K562 (cell line): Measurements from ENCODE around the gene TEAD3. TPM values are rescaled to one million over a fixed set of nuclear protein-coding genes. Genes with fewer than 3 reads are reported as not detected.

Experiments
- BCL6 ChIP-seq: fragments of 250-450 bp; sonication (Bioruptor Pico); IDR thresholded peaks from 2 replicates; pipeline ENCODE4 v1.4.0; 2020
- CTCF ChIP-seq, 3 experiments: IDR thresholded peaks in 2 of 3; conservative IDR thresholded peaks in 1 of 3; 2 replicates each; pipeline ENCODE4 v1.5.1; 2011 to 2012; ENCODE audit warnings: low read length in 3 of 3, mild to moderate bottlenecking in 3 of 3, control low read depth in 2 of 3, improper control_type of control experiment in 1 of 3, inconsistent platforms in 1 of 3, low read depth in 1 of 3, mixed read lengths in 1 of 3, moderate library complexity in 1 of 3; ENCODE audit not compliant: insufficient read depth in 2 of 3
- E2F6 ChIP-seq, 2 experiments: IDR thresholded peaks; 2 replicates each; pipeline ENCODE4 v1.6.1; 2011; ENCODE audit warnings: borderline replicate concordance in 1 of 2, control low read depth in 1 of 2, low read depth in 1 of 2, low read length in 1 of 2, mild to moderate bottlenecking in 1 of 2, mixed read lengths in 1 of 2, moderate library complexity in 1 of 2; ENCODE audit not compliant: insufficient read depth in 1 of 2, insufficient read length in 1 of 2, poor library complexity in 1 of 2, severe bottlenecking in 1 of 2; ENCODE audit errors: extremely low read depth in 1 of 2
- FOXM1 ChIP-seq, 2 experiments: fragments of 450-650 bp in 1 of 2; sonication (generic) in 1 of 2; formaldehyde crosslinking in 1 of 2; IDR thresholded peaks; 2 replicates each; pipeline versions ENCODE4 v1.6.1 to v1.9.0; 2017 to 2022; ENCODE audit warnings: low read depth in 2 of 2, mild to moderate bottlenecking in 2 of 2, missing genetic modification reagents in 1 of 2, moderate library complexity in 1 of 2
- HMGN3 ChIP-seq: IDR thresholded peaks from 2 replicates; pipeline ENCODE4 v1.6.1; 2011; ENCODE audit warnings: borderline replicate concordance, low read depth, mild to moderate bottlenecking, mixed read lengths, low read length; ENCODE audit not compliant: insufficient read length; ENCODE audit errors: extremely low read depth
- NFIX ChIP-seq: fragments of 250-450 bp; sonication (Bioruptor Pico); IDR thresholded peaks from 2 replicates; pipeline ENCODE4 v1.4.0; 2020; ENCODE audit warnings: low read depth, mild to moderate bottlenecking, moderate library complexity
- PRDM10 ChIP-seq: fragments of 450-650 bp; IDR thresholded peaks from 2 replicates; pipeline ENCODE4 v1.6.1; 2018; ENCODE audit not compliant: partially characterized antibody
- SOX6 ChIP-seq: fragments of 450-650 bp; IDR thresholded peaks from 2 replicates; pipeline ENCODE4 v1.6.1; 2014; ENCODE audit warnings: mild to moderate bottlenecking
- ZBTB7A ChIP-seq: IDR thresholded peaks from 2 replicates; pipeline ENCODE4 v1.6.1; 2011; ENCODE audit warnings: low read depth, mild to moderate bottlenecking, low read length, moderate library complexity, borderline replicate concordance; ENCODE audit not compliant: control insufficient read depth
- ZMIZ1 ChIP-seq, 2 experiments: fragments of 150-350 bp in 1 of 2; IDR thresholded peaks; 2 replicates each; pipeline ENCODE4 v1.6.1; 2012 to 2016; ENCODE audit warnings: low read depth in 2 of 2, low read length in 2 of 2, mild to moderate bottlenecking in 1 of 2, moderate library complexity in 1 of 2
- ZNF436 ChIP-seq: fragments of 250-450, 450-650 bp; sonication (Bioruptor Pico); formaldehyde crosslinking; IDR thresholded peaks from 2 replicates; pipeline ENCODE4 v1.7.0; 2020; ENCODE audit warnings: mild to moderate bottlenecking
- ZNF655 ChIP-seq: fragments of 250-450 bp; sonication (Bioruptor Pico); IDR thresholded peaks from 2 replicates; pipeline ENCODE4 v1.5.0; 2021
- ZSCAN29 ChIP-seq: fragments of 450-650 bp; IDR thresholded peaks from 2 replicates; pipeline ENCODE4 v1.6.1; 2017
- polyA plus RNA-seq, 8 experiments: library from polyadenylated mRNA; depleted of rRNA in 4 of 8; stranded (reverse) in 5 of 8; unstranded in 3 of 8; fragments of >200 nt; fragmentation: Nextera tagmentation in 2 of 8; fragmentation: Illumina TruSeq in 1 of 8; extraction: Ambion mirVana in 2 of 8; extraction: Trizol in 1 of 8; gene quantifications; 2 replicates each; pipeline versions ENCODE4 v1.2.1 to v1.2.3, GENCODE V29; 2011 to 2014; ENCODE audit warnings: inconsistent platforms in 1 of 8, missing spikeins in 1 of 8
- total RNA-seq, 7 experiments: library from RNA; depleted of rRNA in 6 of 7; stranded (reverse); fragments of >200 nt in 6 of 7; fragmentation: Illumina TruSeq in 2 of 7; extraction: Trizol in 2 of 7; gene quantifications; 2 replicates each; pipeline versions ENCODE4 v1.2.1 to v1.2.3, GENCODE V29; 2011 to 2021; ENCODE audit warnings: low replicate concordance in 1 of 7

TEAD3 gene
- total and polyA plus RNA-seq, 9 of the 15 experiments (the other 6 are each of a cell fraction or from before 2014, with no cell fraction given) = 0.63 to 13.2 (median 3.3) TPM

GRCh38 chr6:35496841-35497570, at the start of gene TEAD3 (continued):
- no peak for TF ChIP-seq PRDM10
- TF ChIP-seq ZNF436 (CRISPR knock-in tag) = no peak
- TF ChIP-seq CTCF (IDR thresholded peaks at IDR 0.05 in 2 of 3, conservative IDR thresholded peaks at IDR 0.05 in 1 of 3; ENCODE audit: insufficient read depth in 2 of 3, low read depth in 1 of 3, low read length in 3 of 3) = peak in 2 of 3 experiments; percentile 30 to 49; a peak in 3 of 6 replicates
- TF ChIP-seq SOX6 = no peak
- TF ChIP-seq ZNF655 (CRISPR knock-in tag) = no peak
- TF ChIP-seq BCL6 (CRISPR knock-in tag) = no peak
- TF ChIP-seq NFIX (CRISPR knock-in tag) = no peak
- TF ChIP-seq E2F6 (IDR thresholded peaks at IDR 0.05; ENCODE audit: borderline replicate concordance in 1 of 2, extremely low read depth in 1 of 2, insufficient read depth in 1 of 2, insufficient read length in 1 of 2, low read depth in 1 of 2, low read length in 1 of 2, poor library complexity in 1 of 2, severe bottlenecking in 1 of 2) = peak in 1 of 2 experiments; percentile 47
- TF ChIP-seq ZSCAN29 = no peak
- no peak for TF ChIP-seq ZMIZ1 (IDR thresholded peaks at IDR 0.05; ENCODE audit: low read depth in 2 of 2, low read length in 2 of 2)
- TF ChIP-seq FOXM1 (IDR thresholded peaks at IDR 0.05; ENCODE audit: low read depth) = no peak
- no peak for TF ChIP-seq FOXM1 (CRISPR knock-in tag; IDR thresholded peaks at IDR 0.05; ENCODE audit: low read depth)
- TF ChIP-seq ZBTB7A = peak; percentile 52
- TF ChIP-seq HMGN3 = peak; percentile 3
